ENCODE measurements around the gene GOLIM4.

Gene GOLIM4

DNA sequence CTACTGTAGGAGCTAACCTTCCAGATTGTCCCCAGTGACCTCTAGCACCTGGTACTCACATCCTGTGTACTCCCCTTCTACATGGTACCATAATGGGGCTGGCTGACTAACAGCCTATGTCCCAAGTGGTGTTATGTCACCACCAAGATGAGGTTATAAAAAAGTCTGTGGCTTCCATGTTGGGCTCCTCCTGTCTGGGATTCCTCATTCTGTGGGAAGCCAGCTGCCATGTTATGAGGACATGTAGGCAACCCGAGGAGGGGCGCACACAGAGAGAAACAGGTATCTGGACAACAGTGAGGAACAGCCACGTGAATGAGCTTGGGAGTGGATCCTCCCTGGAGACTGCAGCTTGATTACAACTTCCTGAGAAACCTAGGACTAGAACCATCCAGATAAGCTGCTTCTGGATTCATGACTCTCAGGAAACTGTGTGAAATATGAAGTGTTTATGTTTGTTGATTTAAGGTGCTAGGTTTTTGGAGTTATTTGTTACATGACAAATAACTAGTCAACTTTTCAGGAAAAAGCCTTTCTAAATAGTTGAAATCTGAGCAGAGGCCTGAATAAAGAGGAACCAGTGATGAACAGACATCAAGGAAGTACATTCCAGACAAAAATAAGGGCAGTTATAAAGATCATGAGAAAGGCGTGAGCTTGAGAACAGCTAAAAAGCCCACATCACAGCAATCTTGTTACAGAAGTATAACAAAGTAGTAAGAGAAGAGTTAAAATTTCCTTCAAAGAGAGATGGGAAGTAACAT lies 21.7 kb downstream of the GOLIM4 start:
- DNase-seq (ENCODE audit: insufficient read length, low spot score): no peak
- TF ChIP-seq CTCF (IDR thresholded peaks at IDR 0.05; ENCODE audit: insufficient read depth, missing control alignments): no peak
- no peak for FAIRE-seq

GRCh38 chr3:168072323-168072650 lies 23.4 kb downstream of the GOLIM4 start:
- DNase-seq (ENCODE audit: insufficient read length, low spot score) (no peak), FAIRE-seq (no peak)
- TF ChIP-seq CTCF (IDR thresholded peaks at IDR 0.05; ENCODE audit: insufficient read depth, missing control alignments): no peak

GRCh38 chr3:168071591-168072322 lies 24.0 kb downstream of the GOLIM4 start:
- FAIRE-seq: no peak
- no peak for DNase-seq (ENCODE audit: insufficient read length, low spot score)
- TF ChIP-seq CTCF (IDR thresholded peaks at IDR 0.05; ENCODE audit: insufficient read depth, missing control alignments): no peak

DNA sequence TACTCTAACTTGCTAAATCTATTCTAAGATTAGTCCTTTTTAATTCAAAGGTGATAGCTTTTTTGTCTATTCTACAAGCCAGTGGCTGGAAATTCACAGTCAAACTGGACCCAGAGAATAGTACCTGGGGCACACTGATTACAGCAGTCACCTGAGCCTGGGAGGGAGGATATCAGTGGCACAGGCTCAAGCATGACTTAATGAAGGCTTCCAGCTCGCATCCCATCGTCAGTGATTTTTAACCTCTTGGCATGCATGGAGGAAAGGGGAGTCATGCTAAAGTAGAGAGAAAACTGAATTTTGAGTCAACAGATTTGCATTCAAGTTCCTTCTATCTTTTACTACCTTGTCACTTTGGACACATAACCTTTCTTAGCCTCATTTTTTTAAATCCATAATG lies 24.8 kb downstream of the GOLIM4 start:
- DNase-seq (ENCODE audit: insufficient read length, low spot score) (no peak), FAIRE-seq (no peak)
- no peak for TF ChIP-seq CTCF (IDR thresholded peaks at IDR 0.05; ENCODE audit: insufficient read depth, missing control alignments)

DNA sequence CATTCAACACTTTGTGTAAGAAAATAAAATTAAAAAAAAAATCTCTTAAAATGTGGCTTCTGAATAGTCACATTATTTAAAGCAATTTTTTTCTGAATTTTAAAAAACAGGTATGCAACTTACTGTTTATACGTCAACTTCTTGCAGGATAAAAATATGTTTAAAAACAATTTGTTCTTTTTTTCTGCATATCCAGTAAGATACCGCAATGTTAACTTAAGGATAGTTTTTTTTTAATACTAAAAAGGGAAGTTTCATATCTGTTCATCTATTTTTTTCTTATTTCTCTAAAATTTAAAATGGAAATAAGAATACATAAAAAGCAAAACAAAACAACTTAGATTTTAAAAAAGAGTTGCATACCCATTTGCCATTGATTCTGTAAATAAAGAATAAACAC lies 27.4 kb downstream of the GOLIM4 start:
- TF ChIP-seq CTCF (IDR thresholded peaks at IDR 0.05; ENCODE audit: insufficient read depth, missing control alignments): no peak
- DNase-seq (ENCODE audit: insufficient read length, low spot score): no peak
- no peak for FAIRE-seq

GRCh38 chr3:168066882-168067281 lies 28.8 kb downstream of the GOLIM4 start:
- DNase-seq (ENCODE audit: insufficient read length, low spot score) (no peak), FAIRE-seq (peak; percentile 67)
- no peak for TF ChIP-seq CTCF (IDR thresholded peaks at IDR 0.05; ENCODE audit: insufficient read depth, missing control alignments)

DNA sequence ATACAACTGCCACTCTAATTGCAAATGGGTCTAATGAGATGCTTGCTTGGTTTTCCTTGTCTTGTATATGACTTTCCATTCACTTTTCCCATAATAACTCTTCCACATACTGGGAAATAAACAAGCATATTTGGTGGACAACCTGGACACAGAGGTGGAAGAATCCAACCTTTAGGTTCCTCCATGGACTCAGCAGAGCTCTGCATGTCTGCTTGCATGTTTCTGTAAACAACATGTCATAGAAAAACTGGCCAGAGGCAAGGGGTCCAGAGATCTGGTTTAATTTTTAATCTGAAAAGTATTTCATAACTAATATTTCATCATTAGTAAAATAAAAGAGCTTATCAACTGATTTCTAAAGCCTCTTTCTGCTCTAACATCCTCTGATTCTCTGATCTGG lies 30.2 kb downstream of the GOLIM4 start:
- FAIRE-seq: no peak
- no peak for DNase-seq (ENCODE audit: insufficient read length, low spot score)
- TF ChIP-seq CTCF (IDR thresholded peaks at IDR 0.05; ENCODE audit: insufficient read depth, missing control alignments): no peak

Measured in D721Med (cell line).